MCF 10A (cell line): Measurements from ENCODE around the gene CP. TPM values are rescaled to one million over a fixed set of nuclear protein-coding genes. Genes with fewer than 3 reads are reported as not detected.

Source experiments
- BruUV-seq: library from RNA; stranded (reverse); fragments of 400-500 nt; replicated peaks from 2 replicates; lab custom pipeline; 2021; lab: Mats Ljungman, UMichigan
- CTCF ChIA-PET: fragments of 300-600 bp; sonication (Branson Sonifier 250); formaldehyde crosslinking; extraction: SDS; loops from one replicate; lab custom pipeline; 2021; ENCODE audit warnings: antibody characterized with exemption, inconsistent platforms; lab: Yijun Ruan, JAX
- POLR2A ChIA-PET: fragments of 300-600, 350-650 bp; sonication (Branson Sonifier 250); formaldehyde crosslinking; extraction: SDS; loops from one replicate; lab custom pipeline; 2020; ENCODE audit warnings: antibody characterized with exemption, inconsistent platforms; lab: Yijun Ruan, JAX
- DNase-seq: peaks from one replicate; pipeline ENCODE4 v3.0.0-alpha.2; 2018; ENCODE audit not compliant: unreplicated experiment
- H3K27ac Mint-ChIP-seq: one replicate; pipeline ENCODE4 v1.8.0; 2022; ENCODE audit warnings: mild to moderate bottlenecking, low read depth, mixed read lengths; ENCODE audit not compliant: unreplicated experiment
- H3K27me3 Mint-ChIP-seq: one replicate; pipeline ENCODE4 v1.8.0; 2022; ENCODE audit warnings: mixed read lengths; ENCODE audit not compliant: insufficient read depth, unreplicated experiment
- H3K36me3 Mint-ChIP-seq: one replicate; pipeline ENCODE4 v1.8.0; 2022; ENCODE audit warnings: mild to moderate bottlenecking, moderate library complexity, mixed read lengths; ENCODE audit not compliant: insufficient read depth, unreplicated experiment
- H3K4me1 Mint-ChIP-seq: one replicate; pipeline ENCODE4 v1.8.0; 2022; ENCODE audit warnings: mixed read lengths; ENCODE audit not compliant: insufficient read depth, unreplicated experiment
- H3K4me3 Mint-ChIP-seq: one replicate; pipeline ENCODE4 v1.8.0; 2022; ENCODE audit warnings: mild to moderate bottlenecking, moderate library complexity, mixed read lengths; ENCODE audit not compliant: unreplicated experiment
- H3K9me3 Mint-ChIP-seq: one replicate; pipeline ENCODE4 v1.8.0; 2022; ENCODE audit warnings: mixed read lengths; ENCODE audit not compliant: unreplicated experiment
- CTCF ChIP-seq: fragments of 200-600 bp; IDR thresholded peaks from one replicate; pipeline ENCODE4 v1.8.0; 2022; ENCODE audit warnings: antibody characterized with exemption, mild to moderate bottlenecking; ENCODE audit not compliant: unreplicated experiment
- intact Hi-C: fragments of 100-400 bp; cut with micrococcal nuclease; formaldehyde crosslinking; loops from 2 replicates; pipeline ENCODE4 v1.14.1; 2022
- total RNA-seq: library from RNA; stranded (reverse); gene quantifications from 2 replicates; pipeline ENCODE4 v1.2.3, GENCODE V29; 2022

The CP gene
- total RNA-seq, 1 experiment from 2014 or later: not detected

- no TSS peak for BruUV-seq
- Mint-ChIP-seq H3K9me3 (no peaks in the 10 kb centered on the region), H3K4me3 (no peak overlapping the region), H3K36me3 (no peaks in the 10 kb centered on the region), H3K27ac (no peak overlapping the region), H3K27me3 (no peaks in the 10 kb centered on the region), H3K4me1 (peaks cover 14% of the 10 kb centered on the region)
- intact Hi-C loops: no loop called here
- no peak for TF ChIP-seq CTCF
- POLR2A ChIA-PET: interaction anchor here (0.6 to 1.3 kb wide), 3 partner anchors 14 to 186 kb away, joined by 3 to 5 read pairs (median 4); no protein-coding TSS in a partner anchor
- DNase-seq: no peak
- CTCF ChIA-PET: interaction anchor here (0.6 kb wide), 1 partner anchor 1108 kb away, joined by 3 read pairs; no protein-coding TSS in a partner anchor
These were observed 10.2 kb upstream of the CP start for GRCh38 chr3:149231871-149232270.

GRCh38 chr3:149227591-149228268 is 6.1 kb upstream of the CP start:
- H3K27ac Mint-ChIP-seq: no peak overlapping the region
- no peaks in the 10 kb centered on the region for H3K36me3 Mint-ChIP-seq
- no peaks in the 10 kb centered on the region for H3K27me3 Mint-ChIP-seq
- ChIA-PET CTCF (interaction anchor here (0.6 kb wide), 1 partner anchor 910 kb away, joined by 3 read pairs; no protein-coding TSS in a partner anchor), POLR2A (interaction anchor here (0.7 to 0.8 kb wide), 3 partner anchors 15 to 68 kb away, joined by 3 to 5 read pairs (median 3); no protein-coding TSS in a partner anchor)
- intact Hi-C loops: no loop called here
- DNase-seq: no peak
- H3K4me3 Mint-ChIP-seq: no peak overlapping the region
- peaks cover 23% of the 10 kb centered on the region for H3K4me1 Mint-ChIP-seq
- H3K9me3 Mint-ChIP-seq: no peaks in the 10 kb centered on the region
- no TSS peak for BruUV-seq
- no peak for TF ChIP-seq CTCF

- no peak overlapping the region for H3K4me3 Mint-ChIP-seq
- intact Hi-C loops: no loop called here
- peaks cover 23% of the 10 kb centered on the region for H3K4me1 Mint-ChIP-seq
- no peaks in the 10 kb centered on the region for H3K36me3 Mint-ChIP-seq
- DNase-seq: no peak
- no peak overlapping the region for H3K27ac Mint-ChIP-seq
- CTCF ChIA-PET: no interaction called here
- POLR2A ChIA-PET: interaction anchor here (0.5 to 0.8 kb wide), 4 partner anchors 16 to 72 kb away, joined by 3 to 6 read pairs (median 4); no protein-coding TSS in a partner anchor
- H3K9me3 Mint-ChIP-seq: no peaks in the 10 kb centered on the region
- BruUV-seq: no TSS peak
- H3K27me3 Mint-ChIP-seq: no peaks in the 10 kb centered on the region
- TF ChIP-seq CTCF: no peak
These were observed 5.1 kb upstream of the CP start for GRCh38 chr3:149226776-149227175.

GRCh38 chr3:149224736-149225594 is 3.3 kb upstream of the CP start:
- Mint-ChIP-seq H3K27ac (peak overlapping the region; percentile 98), H3K36me3 (no peaks in the 10 kb centered on the region), H3K4me1 (peaks cover 18% of the 10 kb centered on the region), H3K4me3 (peak overlapping the region; percentile 84), H3K9me3 (no peaks in the 10 kb centered on the region), H3K27me3 (no peaks in the 10 kb centered on the region)
- intact Hi-C loops: loop anchor here (2.0 kb wide), 1 partner anchor 44 kb away; no protein-coding TSS in a partner anchor
- peak; percentile 87 for DNase-seq
- ChIA-PET POLR2A (interaction anchor here (0.6 to 2.8 kb wide), 14 partner anchors 12 to 1929 kb away, joined by 3 to 41 read pairs (median 4); partner anchors contain the start of gene HPS3), CTCF (interaction anchor here (0.5 to 1.0 kb wide), 3 partner anchors 37 to 272 kb away, joined by 3 to 4 read pairs (median 4); no protein-coding TSS in a partner anchor)
- BruUV-seq: TSS peak; percentile 100
- no peak for TF ChIP-seq CTCF
